Inferior parietal cortex (tissue), 1 donor: ENCODE data around the gene GATM.
"Not testable (repeated sequence)": the region's sequence is repeated elsewhere in the genome, so short reads cannot be mapped to it uniquely, and the experiment has no call there.

Experiments used
- DNase-seq: peaks from one replicate; pipeline ENCODE4 v3.0.0-alpha.2; 2016; ENCODE audit errors: extremely low spot score

The GATM gene

GRCh38 chr15:45351227-45351626 is 27.1 kb downstream of the GATM start:
- DNase-seq, result no peak

DNA sequence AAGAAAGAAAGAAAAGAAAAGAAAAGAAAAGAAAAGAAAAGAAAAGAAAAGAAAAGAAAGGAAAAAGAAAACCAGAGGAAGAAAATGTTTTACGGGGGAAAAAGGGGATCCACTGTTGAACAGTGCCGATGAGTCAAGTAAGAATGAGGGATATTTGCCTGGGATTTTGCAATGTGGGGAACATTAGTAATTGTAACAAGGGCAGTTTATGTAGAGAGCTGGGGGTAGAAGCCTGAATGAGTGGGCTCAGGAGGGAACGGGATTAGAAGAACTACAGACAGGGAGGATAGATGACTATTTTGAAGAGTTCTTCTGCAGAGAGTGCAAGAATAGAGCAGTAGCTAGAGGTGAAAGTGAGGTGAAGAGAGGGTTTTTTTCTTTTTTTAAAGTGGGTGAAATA is 28.7 kb downstream of the GATM start:
- DNase-seq, result no peak

- no peak for DNase-seq
Measured at GRCh38 chr15:45347989-45348388, 30.4 kb downstream of the GATM start.

GRCh38 chr15:45347033-45347432 is 31.3 kb downstream of the GATM start:
- no peak for DNase-seq

GRCh38 chr15:45346381-45346780 is 32.0 kb downstream of the GATM start:
- no peak for DNase-seq

DNA sequence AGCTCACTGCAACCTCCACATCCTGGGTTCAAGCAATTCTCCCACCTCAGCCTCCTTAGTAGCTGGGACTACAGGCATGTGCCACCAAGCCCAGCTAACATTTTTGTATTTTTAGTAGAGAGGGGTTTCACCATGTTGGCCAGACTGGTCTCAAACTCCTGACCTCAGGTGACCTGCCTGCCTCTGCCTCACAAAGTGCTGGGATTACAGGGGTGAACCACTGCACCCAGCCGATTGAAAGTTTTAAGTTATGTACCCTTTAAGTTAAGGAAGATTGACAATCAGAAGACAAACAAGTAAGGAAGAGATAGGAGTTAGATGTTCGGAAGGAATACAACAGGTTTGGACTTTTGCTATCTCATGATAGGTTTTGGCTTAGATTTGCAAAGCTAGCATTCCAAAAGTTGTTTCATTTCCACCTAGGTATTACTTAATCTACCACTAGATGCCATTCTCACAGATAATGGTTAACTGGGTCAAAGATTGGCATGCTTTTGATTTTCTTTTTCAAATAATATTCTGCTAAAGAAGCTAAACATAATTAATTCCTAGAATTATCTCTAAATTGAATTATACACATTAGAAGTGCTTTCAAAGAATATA is 35.0 kb downstream of the GATM start:
- DNase-seq, result no peak

- DNase-seq, result no peak
Measured at GRCh38 chr15:45341790-45342189, 36.6 kb downstream of the GATM start.

GRCh38 chr15:45340429-45340828 is 37.9 kb downstream of the GATM start:
- no peak for DNase-seq

DNA sequence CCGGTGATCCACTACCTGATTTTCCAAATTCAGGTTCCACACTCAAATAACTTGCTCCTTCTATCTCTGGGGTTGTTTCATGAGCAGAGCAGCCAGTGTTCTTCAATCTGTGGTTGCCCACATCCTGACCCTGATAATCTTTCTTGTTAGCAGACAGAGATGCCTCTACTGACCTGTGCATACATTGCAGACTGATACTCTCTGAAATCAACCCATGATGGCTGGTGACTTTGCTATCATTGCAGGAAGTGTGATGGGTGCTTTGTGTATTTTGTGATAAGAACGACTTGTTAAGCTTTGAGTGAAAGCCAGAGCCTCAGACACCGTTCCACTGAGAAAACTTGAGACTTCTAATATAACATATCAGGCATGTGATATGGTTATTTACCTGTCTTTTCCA is 39.9 kb downstream of the GATM start:
- DNase-seq, result no peak

DNA sequence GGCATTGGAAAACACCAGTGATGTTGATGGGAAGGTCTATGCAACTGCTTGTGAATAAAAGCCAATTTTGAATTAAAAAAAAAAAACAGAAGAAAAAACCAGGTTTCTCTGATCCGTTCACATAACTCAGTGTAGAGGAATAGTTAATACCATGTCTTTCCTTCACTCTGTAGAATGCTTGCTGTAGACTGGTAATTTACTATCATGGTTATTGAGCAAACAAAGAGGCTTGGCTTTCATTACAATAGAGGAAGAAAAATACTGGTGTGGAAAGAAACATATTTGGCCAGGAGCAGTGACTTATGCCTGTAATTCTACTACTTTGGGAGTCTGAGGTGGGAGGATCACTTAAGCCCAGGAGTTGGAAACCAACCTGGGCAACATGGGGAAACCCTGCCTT is 41.1 kb downstream of the GATM start:
- no peak for DNase-seq

DNA sequence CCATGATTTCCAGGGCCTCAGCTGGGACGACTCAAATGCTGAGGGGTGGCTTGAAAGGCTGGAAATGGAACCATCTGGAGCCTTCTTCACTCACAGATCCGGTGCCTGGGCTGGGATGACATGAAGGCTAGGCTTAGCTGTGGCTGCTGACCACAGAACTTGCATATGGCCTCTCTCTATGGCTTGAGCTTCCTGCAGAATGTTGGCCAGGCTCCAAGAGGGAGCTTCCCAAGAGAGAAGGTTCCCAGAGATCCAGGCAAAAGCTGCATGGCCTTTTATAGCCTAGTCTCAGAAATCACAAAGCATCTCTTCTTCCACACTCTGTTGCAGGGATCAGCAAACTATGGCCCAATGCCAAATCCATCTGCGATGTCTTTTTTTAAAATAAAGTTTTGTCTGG is 44.8 kb downstream of the GATM start:
- no peak for DNase-seq

DNA sequence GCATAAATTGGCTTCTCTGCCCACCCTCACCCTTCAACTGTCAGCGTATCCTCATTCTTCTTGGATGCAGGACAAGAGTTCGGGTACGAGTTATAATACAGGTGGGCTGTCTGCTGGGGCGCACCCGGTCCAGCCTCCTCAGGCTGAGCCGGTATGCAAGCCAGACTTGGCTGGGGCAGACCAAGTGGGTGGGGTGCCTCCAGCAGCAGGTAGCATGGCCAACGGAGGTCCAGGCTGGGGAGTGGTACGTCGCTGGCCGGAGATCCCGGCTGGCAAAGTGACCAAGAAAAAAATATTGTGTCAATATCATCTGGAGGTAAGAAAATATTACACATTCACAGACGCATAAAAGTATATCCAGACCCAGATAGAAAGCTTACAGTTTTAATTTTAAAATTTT is 45.6 kb downstream of the GATM start:
- no peak for DNase-seq

DNA sequence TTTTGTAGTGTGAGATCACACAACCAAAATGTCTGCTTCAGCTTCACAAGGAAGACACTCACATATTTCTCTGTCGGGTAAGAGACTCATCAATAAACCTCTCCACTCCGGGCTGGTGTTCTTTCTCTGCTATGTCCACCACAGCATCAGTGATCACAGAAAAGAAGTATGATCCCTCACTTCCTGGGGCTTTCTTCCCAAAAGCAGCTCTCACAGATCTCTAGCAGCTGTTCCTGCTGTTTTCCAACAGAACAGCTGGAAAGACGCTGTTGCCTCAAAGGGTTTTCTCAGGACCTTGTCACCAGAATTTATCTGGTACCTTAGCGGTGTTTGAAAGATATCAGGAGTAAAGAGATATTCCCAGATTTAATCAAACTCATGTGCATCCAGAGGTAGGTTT is 46.4 kb downstream of the GATM start:
- DNase-seq, result no peak

GRCh38 chr15:45328663-45329062 is 49.7 kb downstream of the GATM start:
- DNase-seq, result no peak

GRCh38 chr15:45326741-45327140 is 51.6 kb downstream of the GATM start:
- peak; percentile 72 for DNase-seq

DNA sequence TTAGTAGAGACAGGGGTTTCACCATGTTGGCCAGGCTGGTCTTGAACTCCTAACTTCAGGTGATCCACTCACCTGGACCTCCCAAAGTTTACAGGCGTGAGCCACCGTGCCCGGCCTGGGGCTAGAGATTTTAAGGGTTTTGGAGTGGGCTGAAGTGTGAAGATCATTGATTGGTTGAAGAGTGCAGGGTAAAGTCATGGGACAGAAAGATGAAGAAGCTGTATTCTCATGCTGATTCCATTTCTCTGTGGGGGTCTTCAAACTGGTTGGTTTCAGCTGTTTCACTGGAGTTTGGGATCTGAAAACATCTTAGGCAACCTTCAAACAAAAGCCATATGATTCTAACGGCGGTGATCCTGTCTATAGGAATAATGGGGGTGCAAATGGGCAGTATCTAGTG is 52.1 kb downstream of the GATM start:
- no peak for DNase-seq

DNA sequence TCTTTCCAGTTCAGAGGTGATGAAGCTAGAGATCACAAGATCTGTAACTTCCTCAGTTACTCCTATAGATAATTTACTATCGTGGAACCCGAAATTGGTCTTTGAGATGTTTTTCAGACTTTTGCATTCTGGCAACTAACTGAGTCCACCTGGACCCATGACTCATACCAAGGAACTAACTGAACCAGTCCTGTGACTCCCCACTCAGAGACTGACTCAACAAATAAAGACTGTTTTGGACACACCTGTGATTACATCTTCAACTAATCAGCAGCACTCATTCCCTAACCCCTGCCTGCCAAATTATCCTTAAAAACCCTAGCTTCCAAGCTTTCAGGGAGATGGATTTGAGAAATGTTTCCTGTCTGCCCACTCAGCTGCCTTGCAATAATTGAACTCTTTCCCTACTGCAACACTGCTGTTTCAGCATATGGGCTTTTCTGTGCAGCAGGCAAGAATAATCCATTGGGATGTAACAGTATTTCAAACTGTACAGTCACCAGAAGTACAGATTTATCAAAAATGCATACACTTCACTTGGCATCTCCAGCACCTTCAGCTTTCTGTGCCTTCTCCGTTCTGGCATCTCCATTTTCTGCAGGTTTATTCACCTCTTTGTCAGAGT is 57.7 kb downstream of the GATM start:
- no peak for DNase-seq

GRCh38 chr15:45319472-45320214 is 58.7 kb downstream of the GATM start:
- DNase-seq, result no peak

DNA sequence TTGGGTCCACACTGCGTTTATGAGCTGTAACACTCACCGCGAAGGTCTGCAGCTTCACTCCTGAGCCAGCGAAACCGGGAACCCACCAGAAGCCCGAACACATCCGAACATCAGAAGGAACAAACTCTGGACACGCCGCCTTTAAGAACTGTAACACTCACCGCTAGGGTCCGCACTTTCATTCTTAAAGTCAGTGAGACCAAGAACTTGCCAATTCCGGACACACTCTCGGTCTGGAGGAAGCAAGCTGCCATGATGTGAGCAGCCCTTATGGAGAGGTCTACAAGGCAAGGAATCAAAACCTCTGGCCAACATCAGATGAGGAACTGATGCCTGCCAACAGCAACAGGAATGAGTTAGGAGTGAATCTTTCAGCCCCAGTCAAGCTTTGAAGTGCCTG is 63.4 kb downstream of the GATM start:
- DNase-seq, result no peak

- DNase-seq, result not testable (repeated sequence)
Measured at GRCh38 chr15:45314117-45314516, 64.2 kb downstream of the GATM start.
